H1 (cell line): ENCODE results near the gene TRPV4. TPM values are rescaled to one million over a fixed set of nuclear protein-coding genes. Genes with fewer than 3 reads are reported as not detected.

Experiments
- BCL11A ChIP-seq, 2 experiments: IDR thresholded peaks; one replicate each; pipeline ENCODE4 v1.6.1; 2011; ENCODE audit warnings: low read depth in 2 of 2, low read length in 2 of 2, mild to moderate bottlenecking in 2 of 2
- GABPA ChIP-seq: IDR thresholded peaks from 2 replicates; pipeline ENCODE4 v1.6.1; 2011; ENCODE audit warnings: mild to moderate bottlenecking, low read length, moderate library complexity, borderline replicate concordance; ENCODE audit not compliant: insufficient read depth
- HDAC6 ChIP-seq: IDR thresholded peaks from one replicate; pipeline ENCODE4 v1.7.1; 2012; ENCODE audit warnings: low read depth, mild to moderate bottlenecking, inconsistent platforms, low read length, moderate library complexity
- JUN ChIP-seq: IDR thresholded peaks from 2 replicates; pipeline ENCODE4 v1.6.1; 2011; ENCODE audit warnings: low read depth, mild to moderate bottlenecking, improper control_type of control experiment, low read length
- JUND ChIP-seq: IDR thresholded peaks from 2 replicates; pipeline ENCODE4 v1.6.1; 2011; ENCODE audit warnings: mild to moderate bottlenecking, improper control_type of control experiment, low read length
- NANOG ChIP-seq: IDR thresholded peaks from 2 replicates; pipeline ENCODE4 v1.6.1; 2011; ENCODE audit warnings: low read length, low read depth, mild to moderate bottlenecking, inconsistent platforms; ENCODE audit not compliant: insufficient read depth, poor library complexity, severe bottlenecking
- SP1 ChIP-seq: IDR thresholded peaks from 2 replicates; pipeline ENCODE4 v1.6.1; 2011; ENCODE audit warnings: low read depth, low read length
- ZNF274 ChIP-seq: IDR thresholded peaks from 2 replicates; pipeline ENCODE4 v1.7.0; 2012; ENCODE audit warnings: low read length, borderline replicate concordance; ENCODE audit errors: extremely low read depth
- polyA plus RNA-seq, 7 experiments: library from polyadenylated mRNA; depleted of rRNA in 3 of 7; stranded (reverse) in 5 of 7; unstranded in 2 of 7; fragments of >200 nt in 5 of 7; fragments of 200-250 nt in 2 of 7; gene quantifications; 1 replicate in 5 of 7; 2 replicates in 1 of 7; 4 replicates in 1 of 7; pipeline versions ENCODE4 v1.2.1 to v1.2.3, GENCODE V29; 2011 to 2013; ENCODE audit warnings: missing spikeins in 2 of 7, mixed read lengths in 2 of 7
- total RNA-seq: library from RNA; stranded (reverse); fragmentation: NEBNext Ultra II Directional; extraction: Animal tissue kit (Norgen Biotek cat#: 25700); gene quantifications from 2 replicates; pipeline ENCODE4 v1.2.1, GENCODE V29; 2021

TRPV4 gene
- total and polyA plus RNA-seq, 2 of the 8 experiments (the other 6 are each of a cell fraction or from before 2014, with no cell fraction given) = 2.1 to 6.2 TPM

GRCh38 chr12:109845824-109846205 is 12.6 kb upstream of the TRPV4 start (continued):
- TF ChIP-seq SP1 (no peak), NANOG (no peak), GABPA (no peak), ZNF274 (no peak), HDAC6 (no peak), JUN (no peak), JUND (no peak), BCL11A (IDR thresholded peaks at IDR 0.05; ENCODE audit: low read depth in 2 of 2, low read length in 2 of 2) (no peak)
